Gastroesophageal sphincter (tissue), 4 donors: ENCODE results near the gene MTHFD1L. TPM values are rescaled to one million over a fixed set of nuclear protein-coding genes. Genes with fewer than 3 reads are reported as not detected.

Experiments
- ATAC-seq: fragments of 150-250 bp; one replicate; pipeline ENCODE4 v1.9.1; 2016; ENCODE audit warnings: mild to moderate bottlenecking, moderate library complexity
- H3K27ac ChIP-seq, 4 donors: fragments of 200-600 bp; sonication (generic) in 3 of 4; 1 replicate in 3 of 4; 2 replicates in 1 of 4; pipeline ENCODE4 v1.5.1; 2016 to 2019
- H3K27me3 ChIP-seq: fragments of 200-600 bp; sonication (generic); one replicate; pipeline ENCODE4 v1.5.1; 2019
- H3K36me3 ChIP-seq, 2 donors: fragments of 200-600 bp; sonication (generic); one replicate each; pipeline ENCODE4 v1.5.1; 2019; ENCODE audit warnings: control low read depth in 1 of 2
- H3K4me1 ChIP-seq, 3 donors: fragments of 200-600 bp; sonication (generic); 1 replicate in 2 of 3; 2 replicates in 1 of 3; pipeline ENCODE4 v1.5.1; 2016 to 2019; ENCODE audit warnings: control low read depth in 2 of 3
- H3K4me3 ChIP-seq, 2 donors: fragments of 200-600 bp; sonication (generic); one replicate each; pipeline ENCODE4 v1.5.1; 2019; ENCODE audit warnings: mild to moderate bottlenecking in 1 of 2, moderate library complexity in 1 of 2
- H3K9me3 ChIP-seq, 3 donors: fragments of 200-600 bp; sonication (generic); one replicate each; pipeline ENCODE4 v1.5.1; 2017 to 2019; ENCODE audit warnings: control low read depth in 2 of 3
- CTCF ChIP-seq, 4 experiments: fragments of 200-600 bp in 2 of 4; fragments of 450-650 bp in 2 of 4; sonication (generic) in 1 of 4; IDR thresholded peaks; one replicate each; pipeline ENCODE4 v1.5.1; 2017 to 2019; ENCODE audit warnings: antibody characterized with exemption in 4 of 4, mild to moderate bottlenecking in 2 of 4, moderate library complexity in 2 of 4
- EP300 ChIP-seq: sonication (generic); formaldehyde crosslinking; IDR thresholded peaks from one replicate; pipeline ENCODE4 v1.6.1; 2017; ENCODE audit warnings: antibody characterized with exemption, mild to moderate bottlenecking
- POLR2A ChIP-seq, 2 donors: fragments of 450-650 bp; IDR thresholded peaks; one replicate each; pipeline ENCODE4 v1.6.1; 2017; ENCODE audit warnings: antibody characterized with exemption in 2 of 2, mild to moderate bottlenecking in 2 of 2, moderate library complexity in 1 of 2
- POLR2AphosphoS5 ChIP-seq: sonication (generic); formaldehyde crosslinking; IDR thresholded peaks from one replicate; pipeline ENCODE4 v1.6.1; 2017; ENCODE audit warnings: antibody characterized with exemption
- WGBS, 2 donors: methylation state at CpG; one replicate each; pipeline ENCODE4 v1.1.5; 2018; ENCODE audit warnings: low coverage in 1 of 2; 5-methylcytosine and 5-hydroxymethylcytosine counted together
- total RNA-seq, 4 donors: library from RNA; depleted of rRNA; stranded (reverse); fragments of >200 nt; gene quantifications; one replicate each; pipeline ENCODE4 v1.1.0, GENCODE V29; 2016

The MTHFD1L gene
- total RNA-seq, 4 donors from 2014 or later, result 1.2 to 10.8 (median 4.0) TPM

GRCh38 chr6:150996968-150997367 is 131.5 kb downstream of the MTHFD1L start:
- H3K4me3 ChIP-seq, result no peak overlapping the region
- no peaks in the 10 kb centered on the region for H3K27me3 ChIP-seq
- H3K36me3 ChIP-seq, result no peaks in the 10 kb centered on the region
- no peak overlapping the region for H3K27ac ChIP-seq
- whole genome bisulfite sequencing, 2 donors, result 91 to 100% methylated on average over 4 to 5 of the region's 6 CpGs
- no peak for ATAC-seq
- no peaks in the 10 kb centered on the region for H3K9me3 ChIP-seq
- TF ChIP-seq CTCF (IDR thresholded peaks at IDR 0.05) (no peak), POLR2AphosphoS5 (no peak), POLR2A (IDR thresholded peaks at IDR 0.05) (no peak), EP300 (no peak)
- H3K4me1 ChIP-seq, result no peaks in the 10 kb centered on the region

- no peak overlapping the region for H3K27ac ChIP-seq
- ATAC-seq, result peak; percentile 87
These were observed 133.6 kb downstream of the MTHFD1L start for GRCh38 chr6:150999107-150999506.

GRCh38 chr6:150999576-150999975 is 134.1 kb downstream of the MTHFD1L start:
- no peak for ATAC-seq
- H3K27me3 ChIP-seq, result no peaks in the 10 kb centered on the region
- TF ChIP-seq EP300, result no peak
- TF ChIP-seq POLR2A (IDR thresholded peaks at IDR 0.05), result no peak
- TF ChIP-seq CTCF (IDR thresholded peaks at IDR 0.05), result no peak
- TF ChIP-seq POLR2AphosphoS5, result no peak
- H3K27ac ChIP-seq, result peak overlapping the region in 1 of 4 donors; percentile 2
- peaks cover 0 to 6% (median 0%) of the 10 kb centered on the region in 3 donors for H3K4me1 ChIP-seq
- 63 to 78% methylated on average over 3 to 6 of the region's 6 CpGs for WGBS, 2 donors
- H3K9me3 ChIP-seq, result no peaks in the 10 kb centered on the region
- no peaks in the 10 kb centered on the region for H3K36me3 ChIP-seq
- H3K4me3 ChIP-seq, result no peak overlapping the region

More at GRCh38 chr6:150999107-150999506, 133.6 kb downstream of the MTHFD1L start:
- H3K4me1 ChIP-seq, result peaks cover 0 to 2% (median 0%) of the 10 kb centered on the region in 3 donors
- H3K4me3 ChIP-seq, result no peak overlapping the region
- H3K27me3 ChIP-seq, result no peaks in the 10 kb centered on the region
- H3K9me3 ChIP-seq, result no peaks in the 10 kb centered on the region
- TF ChIP-seq POLR2A (IDR thresholded peaks at IDR 0.05), result no peak
- TF ChIP-seq CTCF (IDR thresholded peaks at IDR 0.05), result no peak
- no peak for TF ChIP-seq POLR2AphosphoS5
- TF ChIP-seq EP300, result no peak
- H3K36me3 ChIP-seq, result no peaks in the 10 kb centered on the region

- peaks cover 0 to 13% (median 0%) of the 10 kb centered on the region in 3 donors for H3K4me1 ChIP-seq
- ATAC-seq, result no peak
- no peaks in the 10 kb centered on the region for H3K36me3 ChIP-seq
- H3K9me3 ChIP-seq, result no peaks in the 10 kb centered on the region
- no peaks in the 10 kb centered on the region for H3K27me3 ChIP-seq
- H3K27ac ChIP-seq, result no peak overlapping the region
- WGBS, 2 donors, result 89 to 100% methylated on average over 4 to 5 of the region's 5 CpGs
- H3K4me3 ChIP-seq, result no peak overlapping the region
- TF ChIP-seq POLR2AphosphoS5 (no peak), EP300 (no peak), POLR2A (IDR thresholded peaks at IDR 0.05) (no peak), CTCF (IDR thresholded peaks at IDR 0.05) (no peak)
These were observed 136.0 kb downstream of the MTHFD1L start for GRCh38 chr6:151001387-151002056.

- 57 to 80% methylated on average over 1 to 2 of the region's 2 CpGs for WGBS, 2 donors
- no peaks in the 10 kb centered on the region for H3K9me3 ChIP-seq
- no peaks in the 10 kb centered on the region for H3K27me3 ChIP-seq
- no peak for TF ChIP-seq POLR2A (IDR thresholded peaks at IDR 0.05)
- no peak for TF ChIP-seq CTCF (IDR thresholded peaks at IDR 0.05)
- TF ChIP-seq EP300, result no peak
- TF ChIP-seq POLR2AphosphoS5, result no peak
- H3K4me3 ChIP-seq, result no peak overlapping the region
- ATAC-seq, result no peak
- H3K27ac ChIP-seq, result no peak overlapping the region
- H3K4me1 ChIP-seq, result peaks cover 0 to 13% (median 0%) of the 10 kb centered on the region in 3 donors
- H3K36me3 ChIP-seq, result no peaks in the 10 kb centered on the region
These were observed 136.6 kb downstream of the MTHFD1L start for GRCh38 chr6:151002057-151002450.
